HCT116 (cell line): Measurements from ENCODE around the gene CAMSAP1. TPM values are rescaled to one million over a fixed set of nuclear protein-coding genes. Genes with fewer than 3 reads are reported as not detected.

ENCODE experiments used
- ATAC-seq: fragments of 200-7000 bp; cut with Tn5 transposase; 2 replicates; pipeline ENCODE4 v1.9.1; 2020; ENCODE audit warnings: mild to moderate bottlenecking, moderate library complexity
- BruUV-seq: library from RNA; stranded (reverse); fragments of 400-500 nt; replicated peaks from 2 replicates; lab custom pipeline; 2021; lab: Mats Ljungman, UMichigan
- CTCF ChIA-PET: fragments of 300-600 bp; sonication (Branson Sonifier 250); formaldehyde crosslinking; loops from one replicate; lab custom pipeline; 2021; ENCODE audit warnings: antibody characterized with exemption; lab: Charles Lee
- POLR2A ChIA-PET: fragments of 300-600, 350-600 bp; sonication (Branson Sonifier 250); formaldehyde crosslinking; loops from one replicate; lab custom pipeline; 2021; ENCODE audit warnings: antibody characterized with exemption; lab: Charles Lee
- RAD21 ChIA-PET, 2 experiments: fragments of 300-600 bp; sonication (Branson Sonifier 250); formaldehyde crosslinking; loops; one replicate each; lab custom pipeline; 2023; ENCODE audit warnings: low total read pairs in 2 of 2; ENCODE audit not compliant: uncharacterized antibody in 2 of 2, unreplicated experiment in 2 of 2, low non-redundant PET in 1 of 2; lab: Charles Lee
- DNase-seq: peaks from one replicate; pipeline ENCODE4 v3.0.0-alpha.2; 2010; ENCODE audit warnings: low read depth, low spot score
- H2AFZ ChIP-seq: fragments of 200-600 bp; shearing (Covaris generic), sonication (generic); 2 replicates; pipeline ENCODE4 v1.6.1; 2017; ENCODE audit warnings: low read depth, mixed run types, mixed read lengths, antibody characterized with exemption, low read length; ENCODE audit not compliant: poor library complexity, severe bottlenecking
- H3K27ac ChIP-seq: 2 replicates; pipeline ENCODE4 v1.5.1; 2012; ENCODE audit warnings: low read depth, low read length
- H3K27me3 ChIP-seq: fragments of 200-600 bp; sonication (generic); 2 replicates; pipeline ENCODE4 v1.6.1; 2016; ENCODE audit warnings: mixed run types, low read length, mixed read lengths; ENCODE audit not compliant: insufficient read depth
- H3K36me3 ChIP-seq, 2 experiments: fragments of 200-500 bp in 1 of 2; fragments of 200-600 bp in 1 of 2; sonication (Bioruptor generic) in 1 of 2; sonication (generic) in 1 of 2; 2 replicates each; pipeline versions ENCODE4 v1.5.1 to v1.6.1; 2014 to 2016; ENCODE audit warnings: low read length in 2 of 2, inconsistent platforms in 1 of 2, mixed read lengths in 1 of 2, mixed run types in 1 of 2; ENCODE audit not compliant: insufficient read depth in 2 of 2, control insufficient read depth in 1 of 2
- H3K4me1 ChIP-seq, 2 experiments: fragments of 200-600 bp in 1 of 2; sonication (generic) in 1 of 2; 2 replicates each; pipeline versions ENCODE4 v1.5.1 to v1.6.1; 2012 to 2017; ENCODE audit warnings: low read length in 2 of 2, inconsistent platforms in 1 of 2, mild to moderate bottlenecking in 1 of 2, mixed read lengths in 1 of 2, mixed run types in 1 of 2, moderate library complexity in 1 of 2; ENCODE audit not compliant: insufficient read depth in 2 of 2, control insufficient read depth in 1 of 2
- H3K4me2 ChIP-seq: fragments of 200-600 bp; sonication (generic); 2 replicates; pipeline ENCODE4 v1.6.1; 2017; ENCODE audit warnings: mixed run types, low read length, mixed read lengths
- H3K4me3 ChIP-seq, 2 experiments: fragments of 200-600 bp in 1 of 2; sonication (generic) in 1 of 2; replicated peaks in 1 of 2; 2 replicates each; pipeline ENCODE4 v1.5.1; 2011 to 2016; ENCODE audit warnings: low read length in 2 of 2, control low read depth in 1 of 2, low read depth in 1 of 2, mild to moderate bottlenecking in 1 of 2, mixed read lengths in 1 of 2, mixed run types in 1 of 2
- H3K79me2 ChIP-seq: fragments of 200-600 bp; sonication (generic); 2 replicates; pipeline ENCODE4 v1.6.1; 2017; ENCODE audit warnings: mild to moderate bottlenecking, mixed run types, low read length, moderate library complexity, mixed read lengths; ENCODE audit not compliant: insufficient read depth
- H3K9ac ChIP-seq: fragments of 200-600 bp; sonication (generic); 2 replicates; pipeline ENCODE4 v1.6.1; 2016; ENCODE audit warnings: low read length, mixed read lengths
- H3K9me2 ChIP-seq: fragments of 200-600 bp; sonication (generic), shearing (Covaris generic); 2 replicates; pipeline ENCODE4 v1.6.1; 2017; ENCODE audit warnings: mixed run types, mild to moderate bottlenecking, moderate library complexity; ENCODE audit not compliant: insufficient read depth
- H3K9me3 ChIP-seq, 2 experiments: fragments of 200-500 bp in 1 of 2; fragments of 200-600 bp in 1 of 2; sonication (Bioruptor generic) in 1 of 2; sonication (generic) in 1 of 2; 2 replicates each; pipeline ENCODE4 v1.6.1; 2014 to 2017; ENCODE audit warnings: low read length in 2 of 2, mixed read lengths in 2 of 2, inconsistent platforms in 1 of 2, low read depth in 1 of 2, mild to moderate bottlenecking in 1 of 2, mixed run types in 1 of 2, moderate library complexity in 1 of 2; ENCODE audit not compliant: control insufficient read depth in 1 of 2, insufficient read depth in 1 of 2
- H4K20me1 ChIP-seq: fragments of 200-600 bp; sonication (generic), shearing (Covaris generic); 2 replicates; pipeline ENCODE4 v1.6.1; 2017; ENCODE audit warnings: mixed run types, mild to moderate bottlenecking, moderate library complexity; ENCODE audit not compliant: insufficient read depth
- ATF3 ChIP-seq: IDR thresholded peaks from 2 replicates; pipeline ENCODE4 v1.6.1; 2012
- CBX3 ChIP-seq: IDR thresholded peaks from 2 replicates; pipeline ENCODE4 v1.6.1; 2012; ENCODE audit warnings: low read depth
- CTCF ChIP-seq, 3 experiments: fragments of 200-600 bp in 1 of 3; sonication (generic) in 1 of 3; IDR thresholded peaks in 2 of 3; conservative IDR thresholded peaks in 1 of 3; 2 replicates each; pipeline ENCODE4 v1.5.1; 2012 to 2017; ENCODE audit warnings: low read depth in 2 of 3, low read length in 2 of 3, antibody characterized with exemption in 1 of 3, borderline replicate concordance in 1 of 3, control low read depth in 1 of 3, mild to moderate bottlenecking in 1 of 3, mixed read lengths in 1 of 3, mixed run types in 1 of 3, moderate library complexity in 1 of 3; ENCODE audit not compliant: insufficient read depth in 1 of 3
- EGR1 ChIP-seq: IDR thresholded peaks from 2 replicates; pipeline ENCODE4 v1.6.1; 2012; ENCODE audit warnings: low read depth
- ELF1 ChIP-seq: IDR thresholded peaks from 2 replicates; pipeline ENCODE4 v1.6.1; 2012; ENCODE audit warnings: low read depth, borderline replicate concordance
- JUND ChIP-seq: IDR thresholded peaks from 2 replicates; pipeline ENCODE4 v1.6.1; 2012
- MAX ChIP-seq: IDR thresholded peaks from 2 replicates; pipeline ENCODE4 v1.6.1; 2012
- POLR2A ChIP-seq: IDR thresholded peaks from 2 replicates; pipeline ENCODE4 v1.7.0; 2011; ENCODE audit warnings: borderline replicate concordance; ENCODE audit not compliant: insufficient read depth, insufficient read length; ENCODE audit errors: extremely low read depth
- POLR2AphosphoS5 ChIP-seq: IDR thresholded peaks from 2 replicates; pipeline ENCODE4 v1.6.1; 2011; ENCODE audit warnings: mild to moderate bottlenecking, low read depth, low read length, moderate library complexity
- SRF ChIP-seq: IDR thresholded peaks from 2 replicates; pipeline ENCODE4 v1.6.1; 2012; ENCODE audit warnings: low read depth
- TCF7L2 ChIP-seq: IDR thresholded peaks from 2 replicates; pipeline ENCODE4 v1.7.0; 2011; ENCODE audit warnings: borderline replicate concordance, inconsistent platforms; ENCODE audit not compliant: insufficient read depth, insufficient read length; ENCODE audit errors: extremely low read depth
- YY1 ChIP-seq: IDR thresholded peaks from 2 replicates; pipeline ENCODE4 v1.6.1; 2011; ENCODE audit warnings: low read length, low read depth, moderate library complexity, mild to moderate bottlenecking; ENCODE audit not compliant: insufficient replicate concordance; ENCODE audit errors: extremely low read depth
- ZFX ChIP-seq: fragments of 450-650 bp; IDR thresholded peaks from 2 replicates; pipeline ENCODE4 v1.6.1; 2017
- ZNF274 ChIP-seq: fragments of 200-500 bp; sonication (Bioruptor generic); IDR thresholded peaks from 2 replicates; pipeline ENCODE4 v1.6.1; 2014; ENCODE audit warnings: mild to moderate bottlenecking, low read depth, low read length, inconsistent platforms
- intact Hi-C: fragments of 100-400 bp; cut with micrococcal nuclease; formaldehyde crosslinking; loops from 2 replicates; pipeline ENCODE4 v1.10.0; 2022
- total RNA-seq: library from RNA; stranded (reverse); gene quantifications from one replicate; pipeline ENCODE4 v1.2.1, GENCODE V29; 2021; ENCODE audit not compliant: unreplicated experiment

Gene CAMSAP1
- total RNA-seq, 1 experiment from 2014 or later, result 33.1 TPM

- H3K9ac ChIP-seq, result no peak overlapping the region
- no TSS peak for BruUV-seq
- no peaks in the 10 kb centered on the region for H4K20me1 ChIP-seq
- no peaks in the 10 kb centered on the region for H3K9me3 ChIP-seq
- H3K27ac ChIP-seq, result no peak overlapping the region
- TF ChIP-seq ELF1, result no peak
- no peak for TF ChIP-seq ATF3
- no peak for TF ChIP-seq POLR2AphosphoS5
- TF ChIP-seq TCF7L2, result no peak
- TF ChIP-seq JUND, result no peak
- TF ChIP-seq CTCF (IDR thresholded peaks at IDR 0.05 in 2 of 3, conservative IDR thresholded peaks at IDR 0.05 in 1 of 3; ENCODE audit: borderline replicate concordance in 1 of 3, insufficient read depth in 1 of 3, low read depth in 2 of 3, low read length in 2 of 3), result no peak
- TF ChIP-seq YY1, result no peak
- no peak for TF ChIP-seq EGR1
- no peak for TF ChIP-seq POLR2A
- no peak for TF ChIP-seq MAX
- TF ChIP-seq SRF, result no peak
- TF ChIP-seq CBX3, result no peak
- TF ChIP-seq ZFX, result no peak
- no peak for TF ChIP-seq ZNF274
- RAD21 ChIA-PET, result no interaction called here
- POLR2A ChIA-PET, result no interaction called here
- H3K4me2 ChIP-seq, result no peak overlapping the region
- CTCF ChIA-PET, result no interaction called here
- no peaks in the 10 kb centered on the region for H3K36me3 ChIP-seq
- H3K4me1 ChIP-seq, result no peaks in the 10 kb centered on the region
- DNase-seq (no peak), ATAC-seq (no peak)
- no peaks in the 10 kb centered on the region for H3K27me3 ChIP-seq
- no peaks in the 10 kb centered on the region for H3K79me2 ChIP-seq
- no peaks in the 10 kb centered on the region for H3K9me2 ChIP-seq
- no peak overlapping the region for H3K4me3 ChIP-seq
- intact Hi-C loops, result no loop called here
- H2AFZ ChIP-seq, result no peak overlapping the region
These were observed 131.4 kb downstream of the CAMSAP1 start for GRCh38 chr9:135775911-135776310.
